ENCODE results near the gene TCEAL5. TPM values are rescaled to one million over a fixed set of nuclear protein-coding genes. Genes with fewer than 3 reads are reported as not detected.

Gene TCEAL5, protein sequence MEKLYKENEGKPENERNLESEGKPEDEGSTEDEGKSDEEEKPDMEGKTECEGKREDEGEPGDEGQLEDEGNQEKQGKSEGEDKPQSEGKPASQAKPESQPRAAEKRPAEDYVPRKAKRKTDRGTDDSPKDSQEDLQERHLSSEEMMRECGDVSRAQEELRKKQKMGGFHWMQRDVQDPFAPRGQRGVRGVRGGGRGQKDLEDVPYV
- not detected in 2 replicates for total RNA-seq

DNA sequence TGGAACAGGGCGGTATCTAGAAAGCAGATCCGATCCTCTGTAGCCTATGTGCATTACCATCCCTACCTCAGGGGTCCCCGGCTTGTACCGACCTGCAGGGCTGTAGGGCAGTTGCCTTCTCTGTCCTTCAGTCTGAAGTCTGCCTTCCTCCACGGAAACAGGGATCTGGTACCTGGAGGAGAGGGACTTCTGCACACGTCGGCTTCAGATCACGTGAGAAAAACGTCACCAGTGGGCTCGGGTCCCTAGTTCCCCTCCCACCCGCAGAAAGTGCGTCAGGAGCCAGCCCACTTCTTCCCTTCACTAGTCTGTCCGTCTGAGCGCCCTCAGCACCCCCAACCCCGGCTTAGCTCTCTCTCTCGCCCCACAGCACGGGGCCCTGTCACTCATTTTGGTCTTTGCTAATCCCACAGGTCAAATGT is at the start of gene TCEAL5:
Gene TCEAL5, minus strand, starts transcription at position 170 of the 422 bp plus-strand sequence. CDS start 2,187 bp downstream, outside the sequence.

DNA sequence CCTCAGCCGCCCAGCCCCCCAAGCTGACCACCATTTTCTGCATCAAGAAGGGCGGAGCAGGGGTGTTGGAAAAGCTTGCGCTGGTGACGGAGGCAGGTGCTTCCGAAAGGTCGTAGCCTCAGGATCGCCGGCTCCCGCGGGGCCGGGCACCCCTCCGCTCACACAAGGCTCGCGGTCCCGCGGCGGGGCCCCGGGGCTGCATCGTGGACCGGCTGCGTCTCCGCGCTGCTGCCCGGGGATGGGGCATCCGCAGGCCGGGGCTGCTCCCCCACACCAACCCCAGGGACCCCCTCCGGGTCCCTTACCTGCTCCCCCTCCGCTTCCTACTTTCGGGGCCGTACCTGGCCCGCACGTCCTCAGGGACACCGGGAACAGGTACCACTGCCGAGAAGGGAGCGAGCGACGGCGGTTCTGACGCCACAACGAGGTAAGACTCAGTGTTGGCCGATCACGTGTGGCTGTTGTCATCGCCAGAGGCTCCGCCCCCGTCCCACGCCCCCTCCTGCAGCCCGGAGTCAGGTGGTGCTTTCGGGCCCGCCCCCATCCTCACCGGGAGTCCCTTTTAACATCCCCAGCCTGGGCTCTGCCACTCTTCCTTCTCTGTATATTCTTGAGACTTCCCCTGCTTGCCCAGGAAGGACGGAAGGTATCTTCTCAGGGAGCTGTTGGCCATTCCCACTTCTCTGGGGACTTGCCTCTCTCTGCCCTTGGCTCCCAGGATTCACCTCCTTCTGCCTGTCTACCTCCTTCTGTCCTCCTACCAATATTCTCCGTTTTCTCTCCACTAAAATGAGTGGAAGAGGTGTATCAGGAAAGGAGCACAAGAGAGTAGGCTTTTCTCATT is 34.2 kb upstream of the TCEAL5 start, which contains the start of gene BEX2:
Gene BEX2, minus strand, starts transcription at position 436 of the 844 bp plus-strand sequence. CDS start 1,014 bp downstream, outside the sequence.

DNA sequence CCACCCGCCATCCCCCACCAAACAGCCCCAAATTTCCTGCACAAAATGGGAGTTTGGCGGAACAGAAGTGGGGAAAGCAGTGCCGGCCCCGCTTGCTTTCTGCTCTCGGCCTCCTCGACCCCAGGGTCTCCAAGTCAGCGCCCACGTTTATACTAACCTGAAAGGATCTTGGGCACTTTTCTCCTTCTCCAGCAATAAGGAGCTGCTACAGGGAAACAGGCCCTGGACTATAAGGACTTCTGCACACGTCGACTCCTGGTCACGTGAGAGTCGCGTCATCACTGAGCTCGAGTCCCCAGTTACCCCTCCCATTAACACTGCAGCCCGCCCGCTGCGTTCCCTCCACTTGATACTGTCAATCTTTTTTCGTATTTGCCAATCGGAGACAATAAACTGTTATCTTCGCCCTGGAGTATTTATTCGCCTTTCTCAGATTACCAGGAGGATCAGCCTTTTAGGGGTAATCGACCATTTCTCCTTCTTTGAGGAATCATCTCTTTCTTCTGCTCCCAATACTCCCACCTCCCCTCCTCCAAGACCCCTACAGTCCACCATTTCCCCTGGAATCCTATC is 21.5 kb downstream of the TCEAL5 start, which contains the start of gene TCEAL8:
Gene TCEAL8, minus strand, starts transcription at position 235 of the 573 bp plus-strand sequence. CDS start 1,176 bp downstream, outside the sequence.

Other genes starting within 250 kb of the TCEAL5 start
- 0.45 and 1.4 TPM in 2 replicates for gene BEX1, start 212.6 kb downstream of the TCEAL5 start, total RNA-seq
- gene NXF3, start 183.6 kb downstream of the TCEAL5 start, total RNA-seq = not detected in 2 replicates
- gene BEX4, start 61.6 kb downstream of the TCEAL5 start, total RNA-seq = 13.4 and 16.5 TPM in 2 replicates
- 72.7 and 79.3 TPM in 2 replicates for gene TCEAL8, start 21.6 kb downstream of the TCEAL5 start, total RNA-seq
- gene BEX2, start 34.2 kb upstream of the TCEAL5 start, total RNA-seq = 0.27 and 0.38 TPM in 2 replicates
- 0.72 and 12.8 TPM in 2 replicates for gene TCEAL7, start 53.5 kb upstream of the TCEAL5 start, total RNA-seq
- 101 and 107 TPM in 2 replicates for gene TCEAL9, start 79.8 kb upstream of the TCEAL5 start, total RNA-seq
- 301 and 319 TPM in 2 replicates for gene BEX3, start 99.8 kb upstream of the TCEAL5 start, total RNA-seq
- 0.09 TPM in 1 of 2 replicates, not detected in the other for gene RAB40A, start 242.7 kb upstream of the TCEAL5 start, total RNA-seq

All from endothelial cell of coronary artery (primary cell).